PC-9 (cell line): Measurements from ENCODE around the gene ACTRT2. TPM values are rescaled to one million over a fixed set of nuclear protein-coding genes. Genes with fewer than 3 reads are reported as not detected.

Source experiments
- BruUV-seq: library from RNA; stranded (reverse); fragments of 400-500 nt; replicated peaks from 2 replicates; lab custom pipeline; 2021; lab: Mats Ljungman, UMichigan
- CTCF ChIA-PET: fragments of 300-600 bp; sonication (Branson Sonifier 250); formaldehyde crosslinking; loops from one replicate; lab custom pipeline; 2022; ENCODE audit warnings: antibody characterized with exemption; lab: Charles Lee
- POLR2A ChIA-PET: fragments of 300-600 bp; sonication (Branson Sonifier 250); formaldehyde crosslinking; loops from one replicate; lab custom pipeline; 2022; ENCODE audit warnings: antibody characterized with exemption; ENCODE audit not compliant: unreplicated experiment; lab: Charles Lee
- DNase-seq, 2 experiments: peaks; one replicate each; pipeline versions ENCODE4 v3.0.0 to v3.0.0-alpha.2; 2015 to 2022; ENCODE audit warnings: mixed read lengths in 1 of 2
- H2AFZ ChIP-seq: fragments of 200-600 bp; sonication (generic); 2 replicates; pipeline ENCODE4 v1.8.1; 2017; ENCODE audit warnings: antibody characterized with exemption
- H3F3A ChIP-seq: fragments of 200-600 bp; sonication (generic); 2 replicates; pipeline ENCODE4 v1.8.1; 2017; ENCODE audit warnings: antibody characterized with exemption, mild to moderate bottlenecking, low read depth; ENCODE audit not compliant: insufficient read depth
- H3K27ac ChIP-seq: fragments of 200-600 bp; sonication (generic); 2 replicates; pipeline ENCODE4 v1.6.1; 2016; ENCODE audit warnings: mixed run types
- H3K27me3 ChIP-seq: fragments of 200-600 bp; sonication (generic); 2 replicates; pipeline ENCODE4 v1.6.1; 2016; ENCODE audit warnings: low read depth, mixed run types; ENCODE audit not compliant: insufficient read depth
- H3K36me3 ChIP-seq: fragments of 200-600 bp; sonication (generic); 2 replicates; pipeline ENCODE4 v1.6.1; 2016; ENCODE audit warnings: low read depth, mixed run types
- H3K4me1 ChIP-seq: fragments of 200-600 bp; sonication (generic); replicated peaks from 2 replicates; pipeline ENCODE4 v1.6.1; 2016; ENCODE audit warnings: mixed run types; ENCODE audit not compliant: insufficient read depth
- H3K4me2 ChIP-seq: fragments of 200-600 bp; sonication (generic); 2 replicates; pipeline ENCODE4 v1.6.1; 2017; ENCODE audit warnings: mixed run types
- H3K4me3 ChIP-seq: fragments of 200-600 bp; sonication (generic); 2 replicates; pipeline ENCODE4 v1.6.1; 2016; ENCODE audit warnings: mixed run types
- H3K79me2 ChIP-seq: fragments of 200-600 bp; sonication (generic); 2 replicates; pipeline ENCODE4 v1.6.1; 2017; ENCODE audit warnings: low read depth, mixed run types
- H3K9me2 ChIP-seq: fragments of 200-600 bp; sonication (generic); 2 replicates; pipeline ENCODE4 v1.8.1; 2017; ENCODE audit warnings: mild to moderate bottlenecking; ENCODE audit not compliant: insufficient read depth
- H3K9me3 ChIP-seq: fragments of 200-600 bp; sonication (generic); 2 replicates; pipeline ENCODE4 v1.8.1; 2016; ENCODE audit warnings: low read depth; ENCODE audit not compliant: insufficient read depth
- H4K20me1 ChIP-seq: fragments of 200-600 bp; sonication (generic); 2 replicates; pipeline ENCODE4 v1.8.1; 2017; ENCODE audit not compliant: insufficient read depth
- EZH2 ChIP-seq: fragments of 200-600 bp; sonication (generic); IDR thresholded peaks from 2 replicates; pipeline ENCODE4 v1.8.0; 2017; ENCODE audit warnings: antibody characterized with exemption, low read depth
- intact Hi-C: fragments of 100-400 bp; cut with micrococcal nuclease; formaldehyde crosslinking; loops from one replicate; pipeline ENCODE4 v1.10.0; 2022; ENCODE audit not compliant: unreplicated experiment
- total RNA-seq: library from RNA; stranded (reverse); gene quantifications from 2 replicates; pipeline ENCODE4 v1.2.3, GENCODE V29; 2021
- TF ChIP-seq, protein P1 (sequence below): fragments of 200-600 bp; sonication (generic); conservative IDR thresholded peaks from 2 replicates; pipeline ENCODE4 v1.6.1; 2017; ENCODE audit warnings: mixed run types, antibody characterized with exemption, mild to moderate bottlenecking, moderate library complexity

ACTRT2 gene
- total RNA-seq, 1 experiment from 2014 or later = not detected

DNA sequence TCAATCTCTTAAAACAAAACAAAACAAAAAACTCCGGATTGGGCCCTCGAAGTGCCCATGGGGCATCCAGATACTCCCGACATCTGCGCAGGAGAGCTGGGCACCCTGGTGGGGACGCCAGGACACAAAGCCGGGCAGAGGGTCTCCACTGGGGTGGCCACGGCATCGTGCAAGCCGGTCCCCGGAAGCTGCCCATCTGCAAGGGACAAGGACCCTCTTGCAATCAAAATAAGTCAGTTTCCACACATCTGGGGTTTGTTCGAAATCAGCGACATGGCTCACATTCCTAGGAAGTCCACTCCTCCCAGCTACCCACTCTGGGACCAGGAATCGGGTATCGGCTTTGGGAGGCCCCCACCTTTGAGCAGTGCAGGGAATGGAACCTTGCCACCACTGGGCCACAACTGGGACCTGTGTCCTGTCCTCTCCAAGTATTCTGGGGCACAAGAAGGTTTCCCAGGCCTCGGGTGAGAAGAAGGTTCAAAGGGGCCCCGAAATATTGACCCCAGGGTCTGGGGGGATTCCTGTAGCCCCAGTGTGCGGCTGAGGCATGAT is 43.1 kb downstream of the ACTRT2 start:
- no peak overlapping the region for H3K4me3 ChIP-seq
- H3F3A ChIP-seq = no peaks in the 10 kb centered on the region
- intact Hi-C loops = no loop called here
- peaks cover 41% of the 10 kb centered on the region for H3K27me3 ChIP-seq
- H3K9me3 ChIP-seq = no peaks in the 10 kb centered on the region
- no peak for DNase-seq
- no peaks in the 10 kb centered on the region for H3K9me2 ChIP-seq
- no peak overlapping the region for H3K4me2 ChIP-seq
- no peaks in the 10 kb centered on the region for H3K79me2 ChIP-seq
- CTCF ChIA-PET = no interaction called here
- no TSS peak for BruUV-seq
- H3K4me1 ChIP-seq = no peaks in the 10 kb centered on the region
- no peak for TF ChIP-seq EZH2
- TF ChIP-seq, protein P1, sequence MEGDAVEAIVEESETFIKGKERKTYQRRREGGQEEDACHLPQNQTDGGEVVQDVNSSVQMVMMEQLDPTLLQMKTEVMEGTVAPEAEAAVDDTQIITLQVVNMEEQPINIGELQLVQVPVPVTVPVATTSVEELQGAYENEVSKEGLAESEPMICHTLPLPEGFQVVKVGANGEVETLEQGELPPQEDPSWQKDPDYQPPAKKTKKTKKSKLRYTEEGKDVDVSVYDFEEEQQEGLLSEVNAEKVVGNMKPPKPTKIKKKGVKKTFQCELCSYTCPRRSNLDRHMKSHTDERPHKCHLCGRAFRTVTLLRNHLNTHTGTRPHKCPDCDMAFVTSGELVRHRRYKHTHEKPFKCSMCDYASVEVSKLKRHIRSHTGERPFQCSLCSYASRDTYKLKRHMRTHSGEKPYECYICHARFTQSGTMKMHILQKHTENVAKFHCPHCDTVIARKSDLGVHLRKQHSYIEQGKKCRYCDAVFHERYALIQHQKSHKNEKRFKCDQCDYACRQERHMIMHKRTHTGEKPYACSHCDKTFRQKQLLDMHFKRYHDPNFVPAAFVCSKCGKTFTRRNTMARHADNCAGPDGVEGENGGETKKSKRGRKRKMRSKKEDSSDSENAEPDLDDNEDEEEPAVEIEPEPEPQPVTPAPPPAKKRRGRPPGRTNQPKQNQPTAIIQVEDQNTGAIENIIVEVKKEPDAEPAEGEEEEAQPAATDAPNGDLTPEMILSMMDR = no peak
- no peak overlapping the region for H2AFZ ChIP-seq
- no peak overlapping the region for H3K27ac ChIP-seq
- H3K36me3 ChIP-seq = no peaks in the 10 kb centered on the region
- POLR2A ChIA-PET = no interaction called here
- no peaks in the 10 kb centered on the region for H4K20me1 ChIP-seq

DNA sequence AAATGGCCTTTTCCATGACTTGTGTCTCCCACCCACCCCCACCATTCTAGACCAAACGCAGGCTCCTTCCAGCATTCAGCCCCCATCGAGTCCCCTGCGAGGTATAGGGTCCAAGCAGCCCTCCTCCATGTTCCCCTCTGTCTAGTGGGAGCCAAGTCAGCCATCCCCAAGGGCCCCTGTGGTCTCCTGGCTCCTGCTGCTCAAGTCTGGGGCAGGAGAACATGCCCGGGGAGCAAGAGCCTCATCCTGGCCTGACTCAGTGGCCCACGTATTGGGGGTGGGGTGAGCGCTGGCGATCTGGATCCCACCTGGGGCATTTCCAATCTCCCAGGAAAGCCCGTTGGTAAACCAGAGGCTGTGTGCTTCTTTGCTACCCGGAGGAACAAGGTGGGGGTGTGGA is 43.6 kb downstream of the ACTRT2 start:
- Histone ChIP-seq H2AFZ (no peak overlapping the region), H3K9me2 (no peaks in the 10 kb centered on the region), H3K36me3 (no peaks in the 10 kb centered on the region), H3K4me1 (no peaks in the 10 kb centered on the region), H3K27me3 (peaks cover 36% of the 10 kb centered on the region), H3F3A (no peaks in the 10 kb centered on the region), H3K79me2 (no peaks in the 10 kb centered on the region), H3K27ac (no peak overlapping the region), H3K4me2 (no peak overlapping the region), H4K20me1 (no peaks in the 10 kb centered on the region), H3K9me3 (no peaks in the 10 kb centered on the region), H3K4me3 (no peak overlapping the region)
- intact Hi-C loops = no loop called here
- no peak for TF ChIP-seq EZH2
- TF ChIP-seq, protein P1 = no peak
- no peak for DNase-seq
- no TSS peak for BruUV-seq
- CTCF ChIA-PET = no interaction called here
- POLR2A ChIA-PET = no interaction called here

DNA sequence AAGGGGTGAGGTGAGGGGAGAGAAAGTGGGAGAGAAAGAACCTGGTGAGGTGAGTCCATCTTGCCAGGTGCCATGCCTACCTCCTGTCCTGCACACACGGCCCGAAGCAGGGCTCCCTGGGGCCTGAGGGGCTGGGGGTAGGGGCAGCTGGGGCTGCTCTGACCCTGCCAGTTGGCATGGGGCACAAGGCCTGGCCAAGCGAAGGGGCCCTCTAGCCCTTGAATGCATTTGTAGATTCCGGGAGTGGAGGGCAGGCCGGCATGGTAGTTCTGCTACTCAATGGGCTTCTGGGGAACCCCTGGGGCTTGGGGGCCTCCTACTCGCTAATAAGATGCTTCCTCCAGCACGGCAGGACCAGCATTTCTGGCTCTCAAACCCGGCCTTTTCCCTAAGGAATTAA is 44.1 kb downstream of the ACTRT2 start:
- intact Hi-C loops = no loop called here

DNA sequence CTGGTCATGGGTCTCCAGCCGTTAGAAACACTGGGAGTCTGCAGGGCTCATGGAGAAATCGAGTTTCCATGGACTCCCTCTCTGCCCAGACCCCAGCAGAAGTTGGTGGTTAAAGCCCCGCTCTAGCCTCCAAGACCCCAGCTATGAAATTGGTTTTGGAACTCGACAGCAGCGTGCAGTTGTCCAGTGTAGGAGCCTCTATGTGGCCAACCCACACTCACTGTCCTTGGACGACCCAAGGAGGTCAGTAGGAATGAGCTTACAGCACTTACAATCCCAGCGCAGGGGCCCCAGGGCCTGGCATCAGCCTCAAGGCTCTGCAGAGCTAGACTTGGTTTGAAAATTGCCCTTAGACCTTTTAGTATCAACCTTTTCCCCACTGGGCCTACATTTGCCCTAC is 44.5 kb downstream of the ACTRT2 start:
- H3K27me3 ChIP-seq = peaks cover 34% of the 10 kb centered on the region
- H2AFZ ChIP-seq = no peak overlapping the region
- BruUV-seq = no TSS peak
- intact Hi-C loops = no loop called here
- no peaks in the 10 kb centered on the region for H3K9me2 ChIP-seq
- ChIA-PET POLR2A (no interaction called here), CTCF (no interaction called here)
- no peak for DNase-seq
- no peaks in the 10 kb centered on the region for H3K36me3 ChIP-seq
- H3K27ac ChIP-seq = no peak overlapping the region
- no peaks in the 10 kb centered on the region for H3K9me3 ChIP-seq
- H3K4me1 ChIP-seq = no peaks in the 10 kb centered on the region
- H3K4me3 ChIP-seq = no peak overlapping the region
- H3K79me2 ChIP-seq = no peaks in the 10 kb centered on the region
- no peak overlapping the region for H3K4me2 ChIP-seq
- TF ChIP-seq, protein P1 = no peak
- no peak for TF ChIP-seq EZH2
- no peaks in the 10 kb centered on the region for H3F3A ChIP-seq
- no peaks in the 10 kb centered on the region for H4K20me1 ChIP-seq

More for the DNA sequence above, 44.1 kb downstream of the ACTRT2 start:
- no peak overlapping the region for H3K4me3 ChIP-seq
- no peak for DNase-seq
- H3K27me3 ChIP-seq = peaks cover 34% of the 10 kb centered on the region
- no peak overlapping the region for H3K27ac ChIP-seq
- no peaks in the 10 kb centered on the region for H3K9me2 ChIP-seq
- H3K79me2 ChIP-seq = no peaks in the 10 kb centered on the region
- no peaks in the 10 kb centered on the region for H4K20me1 ChIP-seq
- no TSS peak for BruUV-seq
- ChIA-PET POLR2A (no interaction called here), CTCF (no interaction called here)
- no peak for TF ChIP-seq EZH2
- H3F3A ChIP-seq = no peaks in the 10 kb centered on the region
- no peak overlapping the region for H3K4me2 ChIP-seq
- H3K36me3 ChIP-seq = no peaks in the 10 kb centered on the region
- H3K4me1 ChIP-seq = no peaks in the 10 kb centered on the region
- H3K9me3 ChIP-seq = no peaks in the 10 kb centered on the region
- H2AFZ ChIP-seq = no peak overlapping the region
